H1 (cell line): ENCODE measurements around the gene VPS13D.
"Not testable (repeated sequence)": the region's sequence is repeated elsewhere in the genome, so short reads cannot be mapped to it uniquely, and the experiment has no call there.

ENCODE experiments used
- ASH2L ChIP-seq: fragments of 200-600, 300-600 bp; sonication (generic); IDR thresholded peaks from one replicate; pipeline ENCODE4 v1.7.1; 2017; ENCODE audit warnings: low read length
- ATF3 ChIP-seq: IDR thresholded peaks from 2 replicates; pipeline ENCODE4 v1.6.1; 2011; ENCODE audit warnings: low read depth, mild to moderate bottlenecking, low read length; ENCODE audit not compliant: insufficient read depth
- BCL11A ChIP-seq, 2 experiments: IDR thresholded peaks; one replicate each; pipeline ENCODE4 v1.6.1; 2011; ENCODE audit warnings: low read depth in 2 of 2, low read length in 2 of 2, mild to moderate bottlenecking in 2 of 2
- CHD2 ChIP-seq: IDR thresholded peaks from 2 replicates; pipeline ENCODE4 v1.6.1; 2012; ENCODE audit warnings: low read length, improper control_type of control experiment
- CHD7 ChIP-seq: fragments of 300-600 bp; sonication (generic); IDR thresholded peaks from 2 replicates; pipeline ENCODE4 v1.7.1; 2012; ENCODE audit warnings: low read length, moderate library complexity, mild to moderate bottlenecking, inconsistent platforms; ENCODE audit not compliant: insufficient replicate concordance
- CTCF ChIP-seq, 3 experiments: IDR thresholded peaks; 1 replicate in 2 of 3; 2 replicates in 1 of 3; pipeline versions ENCODE4 v1.5.1 to v1.6.1; 2011; ENCODE audit warnings: low read length in 3 of 3, mild to moderate bottlenecking in 3 of 3, inconsistent platforms in 2 of 3, low read depth in 1 of 3, moderate library complexity in 1 of 3; ENCODE audit not compliant: insufficient read depth in 1 of 3; ENCODE audit errors: control extremely low read depth in 1 of 3
- EZH2 ChIP-seq: fragments of 200-600 bp; sonication (generic); IDR thresholded peaks from 2 replicates; pipeline ENCODE4 v1.7.1; 2012; ENCODE audit warnings: low read depth, mild to moderate bottlenecking, moderate library complexity, low read length, inconsistent platforms; ENCODE audit not compliant: severe bottlenecking
- JUND ChIP-seq: IDR thresholded peaks from 2 replicates; pipeline ENCODE4 v1.6.1; 2011; ENCODE audit warnings: mild to moderate bottlenecking, improper control_type of control experiment, low read length
- MAX ChIP-seq: IDR thresholded peaks from 2 replicates; pipeline ENCODE4 v1.6.1; 2012; ENCODE audit warnings: inconsistent platforms
- POLR2A ChIP-seq, 2 experiments: IDR thresholded peaks; 1 replicate in 1 of 2; 2 replicates in 1 of 2; pipeline ENCODE4 v1.6.1; 2011; ENCODE audit warnings: low read depth in 2 of 2, low read length in 2 of 2, mild to moderate bottlenecking in 2 of 2; ENCODE audit errors: control extremely low read depth in 1 of 2
- TAF1 ChIP-seq: IDR thresholded peaks from 2 replicates; pipeline ENCODE4 v1.6.1; 2011; ENCODE audit warnings: mild to moderate bottlenecking, low read depth, low read length

GRCh38 chr1:12538536-12538935 is 308.7 kb downstream of the VPS13D start:
- TF ChIP-seq CTCF (IDR thresholded peaks at IDR 0.05; ENCODE audit: control extremely low read depth in 1 of 3, insufficient read depth in 1 of 3, low read depth in 1 of 3, low read length in 3 of 3); TAF1; ASH2L; ATF3; EZH2; POLR2A (IDR thresholded peaks at IDR 0.05; ENCODE audit: control extremely low read depth in 1 of 2, low read depth in 2 of 2, low read length in 2 of 2); BCL11A (IDR thresholded peaks at IDR 0.05; ENCODE audit: low read depth in 2 of 2, low read length in 2 of 2); CHD2; CHD7; MAX; JUND: not testable (repeated sequence)
